HepG2 (cell line): ENCODE results near the gene EPB41L2. TPM values are rescaled to one million over a fixed set of nuclear protein-coding genes. Genes with fewer than 3 reads are reported as not detected.

ENCODE experiments used
- HHEX ChIP-seq: IDR thresholded peaks from 2 replicates; pipeline ENCODE4 v1.6.1; 2016; ENCODE audit warnings: control low read depth
- HOXA9 ChIP-seq: sonication (generic); formaldehyde crosslinking; IDR thresholded peaks from 2 replicates; pipeline ENCODE4 v1.8.1; 2022; ENCODE audit warnings: missing genetic modification reagents, mild to moderate bottlenecking, moderate library complexity, borderline replicate concordance
- PHF5A ChIP-seq: IDR thresholded peaks from one replicate; pipeline ENCODE4 v1.6.1; 2018; ENCODE audit warnings: low read depth, missing genetic modification reagents; ENCODE audit not compliant: unreplicated experiment
- ZFP41 ChIP-seq: sonication (generic); formaldehyde crosslinking; IDR thresholded peaks from 2 replicates; pipeline ENCODE4 v1.4.0; 2020; ENCODE audit warnings: mild to moderate bottlenecking, missing genetic modification reagents, borderline replicate concordance
- ZNF383 ChIP-seq: sonication (generic); formaldehyde crosslinking; IDR thresholded peaks from 2 replicates; pipeline ENCODE4 v1.4.0; 2020; ENCODE audit warnings: missing genetic modification reagents, mild to moderate bottlenecking, borderline replicate concordance
- ZSCAN30 ChIP-seq: sonication (generic); formaldehyde crosslinking; IDR thresholded peaks from 2 replicates; pipeline ENCODE4 v1.5.0; 2020; ENCODE audit warnings: mild to moderate bottlenecking, missing genetic modification reagents
- polyA plus RNA-seq, 8 experiments: library from polyadenylated mRNA; depleted of rRNA in 3 of 8; stranded (reverse) in 7 of 8; unstranded in 1 of 8; fragments of >200 nt; fragmentation: Illumina TruSeq in 4 of 8; extraction: Trizol in 4 of 8; gene quantifications; 2 replicates each; pipeline versions ENCODE4 v1.2.1 to v1.2.3, GENCODE V29; 2011 to 2016; ENCODE audit warnings: low read depth in 4 of 8, missing spikeins in 1 of 8, mixed read lengths in 1 of 8; ENCODE audit not compliant: insufficient read depth in 1 of 8
- total RNA-seq, 5 experiments: library from RNA; depleted of rRNA; stranded (reverse); fragments of >200 nt; fragmentation: Illumina TruSeq; extraction: Trizol; gene quantifications; 2 replicates each; pipeline ENCODE4 v1.2.3, GENCODE V29; 2016; ENCODE audit warnings: low read depth in 1 of 5
- TF ChIP-seq, protein P1 (sequence below): sonication (generic); formaldehyde crosslinking; conservative IDR thresholded peaks from 2 replicates; pipeline ENCODE4 v1.8.0; 2022; ENCODE audit warnings: low read depth, missing genetic modification reagents
- TF ChIP-seq, protein P2 (sequence below), 2 experiments: sonication (generic) in 1 of 2; formaldehyde crosslinking in 1 of 2; IDR thresholded peaks; 2 replicates each; pipeline versions ENCODE4 v1.4.0 to v1.6.1; 2018 to 2020; ENCODE audit warnings: missing genetic modification reagents in 2 of 2, borderline replicate concordance in 1 of 2, low read depth in 1 of 2, mild to moderate bottlenecking in 1 of 2, missing biosample characterization in 1 of 2
- TF ChIP-seq, protein P3 (sequence below): IDR thresholded peaks from 2 replicates; pipeline ENCODE4 v1.6.1; 2016; ENCODE audit warnings: missing compliant biosample characterization, missing genetic modification reagents, borderline replicate concordance
- TF ChIP-seq, protein P4 (sequence below): sonication (generic); formaldehyde crosslinking; IDR thresholded peaks from 2 replicates; pipeline ENCODE4 v1.4.0; 2020; ENCODE audit warnings: mild to moderate bottlenecking, missing genetic modification reagents

EPB41L2 gene
- total and polyA plus RNA-seq, 2 of the 13 experiments (the other 11 are each of a cell fraction or from before 2014, with no cell fraction given), result 41.7 to 56.4 TPM

DNA sequence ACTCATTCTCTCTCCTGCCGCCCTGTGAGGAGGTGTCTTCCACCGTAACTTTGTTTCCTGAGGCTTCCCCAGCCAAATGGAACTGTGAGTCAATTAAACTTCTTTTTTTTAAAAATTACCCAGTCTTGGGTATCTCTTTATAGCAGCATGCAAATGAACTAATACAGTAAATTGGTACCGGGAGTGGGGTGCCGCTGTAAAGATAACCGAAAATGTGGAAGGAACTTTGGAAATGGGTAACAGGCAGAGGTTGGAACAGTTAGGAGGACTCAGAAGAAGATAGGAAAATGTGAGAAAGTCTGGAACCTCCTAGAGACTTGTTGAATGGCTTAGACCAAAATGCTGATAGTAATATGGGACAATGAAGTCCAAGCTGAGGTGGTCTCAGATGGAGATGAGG, 55.8 kb downstream of the EPB41L2 start (continued):
- TF ChIP-seq, protein P1, sequence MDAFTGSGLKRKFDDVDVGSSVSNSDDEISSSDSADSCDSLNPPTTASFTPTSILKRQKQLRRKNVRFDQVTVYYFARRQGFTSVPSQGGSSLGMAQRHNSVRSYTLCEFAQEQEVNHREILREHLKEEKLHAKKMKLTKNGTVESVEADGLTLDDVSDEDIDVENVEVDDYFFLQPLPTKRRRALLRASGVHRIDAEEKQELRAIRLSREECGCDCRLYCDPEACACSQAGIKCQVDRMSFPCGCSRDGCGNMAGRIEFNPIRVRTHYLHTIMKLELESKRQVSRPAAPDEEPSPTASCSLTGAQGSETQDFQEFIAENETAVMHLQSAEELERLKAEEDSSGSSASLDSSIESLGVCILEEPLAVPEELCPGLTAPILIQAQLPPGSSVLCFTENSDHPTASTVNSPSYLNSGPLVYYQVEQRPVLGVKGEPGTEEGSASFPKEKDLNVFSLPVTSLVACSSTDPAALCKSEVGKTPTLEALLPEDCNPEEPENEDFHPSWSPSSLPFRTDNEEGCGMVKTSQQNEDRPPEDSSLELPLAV (CRISPR knock-in tag), result no peak
- TF ChIP-seq ZFP41, result no peak
- TF ChIP-seq HHEX (CRISPR knock-in tag), result no peak
- TF ChIP-seq PHF5A (CRISPR knock-in tag), result no peak
- TF ChIP-seq ZSCAN30 (CRISPR knock-in tag), result no peak
- TF ChIP-seq, protein P2, sequence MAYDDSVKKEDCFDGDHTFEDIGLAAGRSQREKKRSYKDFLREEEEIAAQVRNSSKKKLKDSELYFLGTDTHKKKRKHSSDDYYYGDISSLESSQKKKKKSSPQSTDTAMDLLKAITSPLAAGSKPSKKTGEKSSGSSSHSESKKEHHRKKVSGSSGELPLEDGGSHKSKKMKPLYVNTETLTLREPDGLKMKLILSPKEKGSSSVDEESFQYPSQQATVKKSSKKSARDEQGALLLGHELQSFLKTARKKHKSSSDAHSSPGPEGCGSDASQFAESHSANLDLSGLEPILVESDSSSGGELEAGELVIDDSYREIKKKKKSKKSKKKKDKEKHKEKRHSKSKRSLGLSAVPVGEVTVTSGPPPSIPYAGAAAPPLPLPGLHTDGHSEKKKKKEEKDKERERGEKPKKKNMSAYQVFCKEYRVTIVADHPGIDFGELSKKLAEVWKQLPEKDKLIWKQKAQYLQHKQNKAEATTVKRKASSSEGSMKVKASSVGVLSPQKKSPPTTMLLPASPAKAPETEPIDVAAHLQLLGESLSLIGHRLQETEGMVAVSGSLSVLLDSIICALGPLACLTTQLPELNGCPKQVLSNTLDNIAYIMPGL (CRISPR knock-in tag; IDR thresholded peaks at IDR 0.05; ENCODE audit: borderline replicate concordance in 1 of 2, low read depth in 1 of 2), result no peak
- TF ChIP-seq, protein P3, sequence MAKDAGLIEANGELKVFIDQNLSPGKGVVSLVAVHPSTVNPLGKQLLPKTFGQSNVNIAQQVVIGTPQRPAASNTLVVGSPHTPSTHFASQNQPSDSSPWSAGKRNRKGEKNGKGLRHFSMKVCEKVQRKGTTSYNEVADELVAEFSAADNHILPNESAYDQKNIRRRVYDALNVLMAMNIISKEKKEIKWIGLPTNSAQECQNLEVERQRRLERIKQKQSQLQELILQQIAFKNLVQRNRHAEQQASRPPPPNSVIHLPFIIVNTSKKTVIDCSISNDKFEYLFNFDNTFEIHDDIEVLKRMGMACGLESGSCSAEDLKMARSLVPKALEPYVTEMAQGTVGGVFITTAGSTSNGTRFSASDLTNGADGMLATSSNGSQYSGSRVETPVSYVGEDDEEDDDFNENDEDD, result no peak
- TF ChIP-seq ZNF383 (CRISPR knock-in tag), result no peak
- TF ChIP-seq, protein P4, sequence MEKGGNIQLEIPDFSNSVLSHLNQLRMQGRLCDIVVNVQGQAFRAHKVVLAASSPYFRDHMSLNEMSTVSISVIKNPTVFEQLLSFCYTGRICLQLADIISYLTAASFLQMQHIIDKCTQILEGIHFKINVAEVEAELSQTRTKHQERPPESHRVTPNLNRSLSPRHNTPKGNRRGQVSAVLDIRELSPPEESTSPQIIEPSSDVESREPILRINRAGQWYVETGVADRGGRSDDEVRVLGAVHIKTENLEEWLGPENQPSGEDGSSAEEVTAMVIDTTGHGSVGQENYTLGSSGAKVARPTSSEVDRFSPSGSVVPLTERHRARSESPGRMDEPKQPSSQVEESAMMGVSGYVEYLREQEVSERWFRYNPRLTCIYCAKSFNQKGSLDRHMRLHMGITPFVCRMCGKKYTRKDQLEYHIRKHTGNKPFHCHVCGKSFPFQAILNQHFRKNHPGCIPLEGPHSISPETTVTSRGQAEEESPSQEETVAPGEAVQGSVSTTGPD (CRISPR knock-in tag), result no peak
- TF ChIP-seq HOXA9 (CRISPR knock-in tag), result no peak
